Peyer's patch (tissue), 4 donors: ENCODE measurements around the gene AKAP12. TPM values are rescaled to one million over a fixed set of nuclear protein-coding genes. Genes with fewer than 3 reads are reported as not detected.
"Not testable (repeated sequence)": the region's sequence is repeated elsewhere in the genome, so short reads cannot be mapped to it uniquely, and the experiment has no call there.

Source experiments
- DNase-seq, 3 donors: peaks; one replicate each; pipeline ENCODE4 v3.0.0-alpha.2; 2017 to 2019
- H3K27ac ChIP-seq, 4 donors: fragments of 200-600 bp; sonication (generic); one replicate each; pipeline ENCODE4 v1.5.1; 2016 to 2019
- H3K27me3 ChIP-seq, 2 donors: fragments of 200-600 bp; sonication (generic); one replicate each; pipeline ENCODE4 v1.5.1; 2019
- H3K36me3 ChIP-seq, 3 donors: fragments of 200-600 bp; sonication (generic); one replicate each; pipeline ENCODE4 v1.5.1; 2016 to 2019
- H3K4me1 ChIP-seq, 4 donors: fragments of 200-600 bp; sonication (generic); one replicate each; pipeline ENCODE4 v1.5.1; 2016 to 2019
- H3K4me3 ChIP-seq, 4 donors: fragments of 200-600 bp; sonication (generic); 1 replicate in 3 of 4; 2 replicates in 1 of 4; pipeline ENCODE4 v1.5.1; 2016 to 2019; ENCODE audit warnings: mild to moderate bottlenecking in 1 of 4
- H3K9me3 ChIP-seq, 4 donors: fragments of 200-600 bp; sonication (generic); one replicate each; pipeline ENCODE4 v1.5.1; 2016 to 2019; ENCODE audit warnings: mild to moderate bottlenecking in 1 of 4
- CTCF ChIP-seq, 6 experiments: fragments of 450-650 bp in 4 of 6; fragments of 200-600 bp in 2 of 6; sonication (generic) in 1 of 6; IDR thresholded peaks; one replicate each; pipeline ENCODE4 v1.5.1; 2017 to 2019; ENCODE audit warnings: antibody characterized with exemption in 6 of 6, mild to moderate bottlenecking in 3 of 6, moderate library complexity in 1 of 6
- POLR2A ChIP-seq, 2 donors: fragments of 450-650 bp; IDR thresholded peaks; one replicate each; pipeline ENCODE4 v1.5.1; 2017; ENCODE audit warnings: antibody characterized with exemption in 2 of 2, mild to moderate bottlenecking in 2 of 2, moderate library complexity in 2 of 2
- total RNA-seq, 4 donors: library from RNA; depleted of rRNA; stranded (reverse); fragments of >200 nt; gene quantifications; one replicate each; pipeline ENCODE4 v1.1.0, GENCODE V29; 2016

Gene AKAP12
- total RNA-seq, 4 donors from 2014 or later = 6.5 to 54.5 (median 23.8) TPM

- no peaks in the 10 kb centered on the region for H3K4me1 ChIP-seq
These were observed 67.7 kb downstream of the AKAP12 start for GRCh38 chr6:151307501-151307900.

DNA sequence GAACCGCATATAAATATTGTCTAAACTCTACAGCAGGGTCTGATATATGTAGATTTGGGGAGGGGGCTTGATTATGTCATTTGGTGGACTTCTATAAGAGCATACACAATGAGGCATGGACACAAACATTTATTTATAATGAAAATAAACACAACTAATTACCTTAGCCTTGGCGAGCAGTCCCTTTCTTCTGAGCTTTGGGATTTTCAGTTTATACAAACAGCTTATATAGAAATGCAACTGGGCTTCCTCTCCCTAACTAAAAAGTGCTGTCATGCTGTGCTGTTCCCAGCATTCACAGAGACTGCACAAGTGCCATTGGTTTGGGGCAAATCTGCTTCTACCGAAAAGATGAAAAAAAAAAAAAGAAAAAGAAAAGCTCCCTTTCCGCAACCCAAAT is 69.9 kb downstream of the AKAP12 start:
- DNase-seq = no peak
- no peaks in the 10 kb centered on the region for H3K9me3 ChIP-seq
- no peak for TF ChIP-seq CTCF (IDR thresholded peaks at IDR 0.05)
- TF ChIP-seq POLR2A (IDR thresholded peaks at IDR 0.05) = no peak
- H3K27me3 ChIP-seq = no peaks in the 10 kb centered on the region
- peak overlapping the region in 1 of 4 donors; percentile 2 for H3K27ac ChIP-seq
- H3K4me3 ChIP-seq = no peak overlapping the region
- no peaks in the 10 kb centered on the region for H3K36me3 ChIP-seq
- H3K4me1 ChIP-seq = no peaks in the 10 kb centered on the region

More at GRCh38 chr6:151307501-151307900, 67.7 kb downstream of the AKAP12 start:
- TF ChIP-seq POLR2A (IDR thresholded peaks at IDR 0.05) = no peak
- TF ChIP-seq CTCF (IDR thresholded peaks at IDR 0.05) = no peak
- Histone ChIP-seq H3K27me3 (no peaks in the 10 kb centered on the region), H3K36me3 (no peaks in the 10 kb centered on the region), H3K9me3 (no peaks in the 10 kb centered on the region), H3K27ac (no peak overlapping the region), H3K4me3 (no peak overlapping the region)
- no peak for DNase-seq

- Histone ChIP-seq H3K4me1 (no peaks in the 10 kb centered on the region), H3K4me3 (no peak overlapping the region), H3K36me3 (no peaks in the 10 kb centered on the region), H3K27ac (no peak overlapping the region), H3K27me3 (no peaks in the 10 kb centered on the region), H3K9me3 (no peaks in the 10 kb centered on the region)
- no peak for DNase-seq
- TF ChIP-seq POLR2A (IDR thresholded peaks at IDR 0.05) (no peak), CTCF (IDR thresholded peaks at IDR 0.05) (no peak)
These were observed 70.5 kb downstream of the AKAP12 start for GRCh38 chr6:151310279-151310678.

DNA sequence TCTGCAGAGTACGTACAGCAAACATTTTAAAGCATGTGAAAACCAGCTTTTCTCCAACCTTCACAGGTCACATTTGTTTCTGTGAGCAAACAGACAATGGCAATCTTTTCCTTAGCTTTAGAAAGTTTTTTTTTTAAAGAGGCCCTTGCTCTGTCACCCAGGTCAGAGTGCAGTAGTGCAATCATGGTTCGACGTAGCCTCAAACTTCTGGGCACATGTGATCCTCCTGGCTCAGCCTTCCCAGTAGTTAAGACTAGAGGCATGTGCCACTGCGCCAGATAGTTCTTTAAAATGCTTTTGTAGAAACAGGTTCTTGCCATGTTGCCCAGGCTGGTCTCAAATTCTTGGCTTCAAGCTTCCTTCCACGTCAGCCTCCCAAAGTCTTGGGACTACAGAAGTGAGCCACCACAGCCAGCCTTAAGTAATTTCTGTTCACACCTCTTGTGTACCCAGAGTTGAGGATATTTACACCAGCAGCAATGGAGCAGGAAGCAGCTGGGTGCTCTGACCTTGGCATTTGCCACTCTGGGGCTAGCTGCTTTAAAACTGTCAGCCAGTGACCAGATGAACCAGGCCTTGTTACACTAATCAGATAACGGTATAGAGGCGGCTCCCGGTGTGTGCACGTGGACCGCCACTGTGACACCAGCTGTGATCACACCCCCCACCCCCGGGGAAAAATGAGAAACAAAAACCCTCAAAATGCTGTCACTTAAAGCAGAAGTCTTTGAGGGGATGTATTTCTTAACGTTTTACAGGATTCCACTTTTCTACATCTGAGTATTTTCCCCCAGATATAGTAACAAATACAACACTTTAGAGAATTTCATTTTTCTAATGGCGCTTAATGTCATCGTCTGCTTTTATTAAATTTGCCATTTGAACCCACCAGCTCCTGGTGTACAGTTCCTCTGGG is 71.3 kb downstream of the AKAP12 start:
- Histone ChIP-seq H3K36me3 (no peaks in the 10 kb centered on the region), H3K9me3 (no peaks in the 10 kb centered on the region), H3K27me3 (no peaks in the 10 kb centered on the region), H3K27ac (no peak overlapping the region), H3K4me3 (no peak overlapping the region), H3K4me1 (no peaks in the 10 kb centered on the region)
- DNase-seq = no peak
- TF ChIP-seq CTCF (IDR thresholded peaks at IDR 0.05) (no peak), POLR2A (IDR thresholded peaks at IDR 0.05) (no peak)

DNA sequence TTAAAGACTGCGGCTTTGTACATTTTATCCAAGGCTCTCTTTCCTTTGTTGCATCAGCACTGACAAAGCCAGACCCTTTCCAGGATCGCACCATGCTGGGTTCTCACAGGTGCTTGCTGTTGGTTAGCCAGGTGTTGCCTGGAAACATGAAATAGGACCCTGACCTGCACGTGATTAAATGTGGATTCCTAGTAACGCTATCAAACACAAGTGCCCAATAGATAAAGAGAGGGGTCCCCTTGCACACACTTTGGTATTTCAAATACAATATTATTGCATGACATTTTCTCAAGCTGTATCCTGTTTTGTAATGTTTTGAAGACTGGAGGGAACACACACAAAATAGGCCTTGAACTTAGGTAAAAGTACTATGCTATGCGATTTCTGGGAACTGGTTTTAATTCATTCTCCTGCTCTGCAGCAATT is 73.3 kb downstream of the AKAP12 start:
- Histone ChIP-seq H3K4me1 (no peaks in the 10 kb centered on the region), H3K9me3 (no peaks in the 10 kb centered on the region), H3K27me3 (no peaks in the 10 kb centered on the region), H3K36me3 (no peaks in the 10 kb centered on the region), H3K27ac (no peak overlapping the region), H3K4me3 (no peak overlapping the region)
- no peak for DNase-seq
- no peak for TF ChIP-seq CTCF (IDR thresholded peaks at IDR 0.05)

DNA sequence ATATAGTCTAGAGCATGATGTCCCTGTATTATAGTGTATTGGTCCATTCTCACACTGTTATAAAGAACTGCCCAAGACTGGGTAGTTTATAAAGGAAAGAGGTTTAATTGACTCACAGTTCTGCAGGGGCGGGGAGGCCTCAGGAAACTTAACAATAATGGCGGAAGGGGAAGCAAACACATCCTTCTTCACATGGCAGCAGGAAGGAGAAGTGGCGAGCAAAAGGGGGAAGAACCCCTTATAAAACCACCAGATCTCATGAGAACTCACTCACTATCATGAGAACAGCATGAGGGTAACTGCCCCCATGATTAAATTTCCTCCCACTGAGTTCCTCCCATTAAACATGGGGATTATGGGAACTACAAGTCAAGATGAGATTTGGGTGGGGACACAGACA is 75.9 kb downstream of the AKAP12 start:
- H3K4me1 ChIP-seq, H3K9me3 ChIP-seq, H3K4me3 ChIP-seq, H3K27ac ChIP-seq, H3K36me3 ChIP-seq, DNase-seq, H3K27me3 ChIP-seq: not testable (repeated sequence)
